Endothelial cell of umbilical vein (primary cell): ENCODE measurements around the gene RPL15. TPM values are rescaled to one million over a fixed set of nuclear protein-coding genes. Genes with fewer than 3 reads are reported as not detected.

Experiments used
- Bru-seq: library from RNA; stranded (reverse); fragments of 400-500 nt; gene quantifications from one replicate; lab custom pipeline; 2021; lab: Mats Ljungman, UMichigan
- BruChase-seq, 2 experiments: library from RNA; stranded (reverse); fragments of 400-500 nt; gene quantifications; one replicate each; lab custom pipeline; 2021; lab: Mats Ljungman, UMichigan
- BruUV-seq: library from RNA; stranded (reverse); fragments of 400-500 nt; replicated peaks from 2 replicates; lab custom pipeline; 2021; lab: Mats Ljungman, UMichigan
- CTCF ChIA-PET: fragments of 300-600, 350-600 bp; sonication (Branson Sonifier 250); formaldehyde crosslinking; loops from one replicate; lab custom pipeline; 2021; ENCODE audit warnings: antibody characterized with exemption, inconsistent platforms; lab: Charles Lee
- POLR2A ChIA-PET: fragments of 300-600, 350-600 bp; sonication (Branson Sonifier 250); formaldehyde crosslinking; loops from one replicate; lab custom pipeline; 2021; ENCODE audit warnings: antibody characterized with exemption, inconsistent platforms; lab: Charles Lee
- DNase-seq: peaks from one replicate; pipeline ENCODE4 v3.0.0-alpha.2; 2011; ENCODE audit warnings: low read depth, low spot score
- FAIRE-seq: peaks from 2 replicates; lab custom pipeline; 2011; peaks lifted over from hg19 to GRCh38; lab: Jason Lieb, UNC
- H2AFZ ChIP-seq: 2 replicates; pipeline ENCODE4 v1.6.0; 2012; ENCODE audit warnings: low read depth, low read length, control low read depth, inconsistent platforms
- H3K27ac ChIP-seq: 2 replicates; pipeline ENCODE4 v1.5.1; 2011; ENCODE audit warnings: low read depth, mild to moderate bottlenecking, control low read depth, low read length, moderate library complexity; ENCODE audit not compliant: insufficient read depth
- H3K27me3 ChIP-seq, 2 experiments: 2 replicates each; pipeline versions ENCODE4 v1.6.0 to v1.6.1; 2011; ENCODE audit warnings: low read length in 2 of 2, mixed read lengths in 1 of 2; ENCODE audit not compliant: control insufficient read depth in 2 of 2, insufficient read depth in 2 of 2
- H3K36me3 ChIP-seq, 2 experiments: 2 replicates in 1 of 2; 3 replicates in 1 of 2; pipeline ENCODE4 v1.5.1; 2011; ENCODE audit warnings: low read length in 2 of 2, mild to moderate bottlenecking in 1 of 2, moderate library complexity in 1 of 2; ENCODE audit not compliant: control insufficient read depth in 2 of 2, insufficient read depth in 2 of 2; ENCODE audit errors: extremely low read depth in 1 of 2
- H3K4me1 ChIP-seq: 3 replicates; pipeline ENCODE4 v1.5.1; 2011; ENCODE audit warnings: mild to moderate bottlenecking, low read length; ENCODE audit not compliant: control insufficient read depth, insufficient read depth; ENCODE audit errors: extremely low read depth
- H3K4me2 ChIP-seq: 2 replicates; pipeline ENCODE4 v1.6.1; 2011; ENCODE audit warnings: low read length, control low read depth, mixed read lengths; ENCODE audit not compliant: insufficient read depth
- H3K4me3 ChIP-seq, 3 experiments: fragments of 200-600 bp in 1 of 3; sonication (generic), shearing (Covaris generic) in 1 of 3; replicated peaks in 1 of 3; 2 replicates each; pipeline ENCODE4 v1.5.1; 2011 to 2016; ENCODE audit warnings: control low read depth in 3 of 3, low read length in 3 of 3, mild to moderate bottlenecking in 2 of 3, inconsistent platforms in 1 of 3, low read depth in 1 of 3, moderate library complexity in 1 of 3; ENCODE audit not compliant: insufficient read depth in 1 of 3
- H3K79me2 ChIP-seq: 2 replicates; pipeline ENCODE4 v1.6.0; 2012; ENCODE audit warnings: low read length, inconsistent platforms; ENCODE audit not compliant: control insufficient read depth, insufficient read depth
- H3K9ac ChIP-seq: replicated peaks from 2 replicates; pipeline ENCODE3; 2011; ENCODE audit warnings: low read length, control low read depth; ENCODE audit not compliant: insufficient read depth; ENCODE audit errors: extremely low read depth
- H3K9me1 ChIP-seq: replicated peaks from 3 replicates; pipeline ENCODE4 v1.6.0; 2011; ENCODE audit warnings: mild to moderate bottlenecking, low read length; ENCODE audit not compliant: control insufficient read depth, insufficient read depth; ENCODE audit errors: extremely low read depth
- H3K9me3 ChIP-seq: replicated peaks from 2 replicates; pipeline ENCODE4 v1.5.1; 2012; ENCODE audit warnings: low read length, inconsistent platforms; ENCODE audit not compliant: control insufficient read depth, insufficient read depth
- H4K20me1 ChIP-seq: replicated peaks from 2 replicates; pipeline ENCODE3; 2011; ENCODE audit warnings: mild to moderate bottlenecking, low read length; ENCODE audit not compliant: control insufficient read depth, insufficient read depth; ENCODE audit errors: extremely low read depth
- CTCF ChIP-seq, 2 donors: IDR thresholded peaks; 1 replicate in 1 of 2; 2 replicates in 1 of 2; pipeline ENCODE4 v1.5.1; 2011; ENCODE audit warnings: low read length in 2 of 2, mild to moderate bottlenecking in 2 of 2, moderate library complexity in 2 of 2, control low read depth in 1 of 2, inconsistent platforms in 1 of 2, low read depth in 1 of 2; ENCODE audit not compliant: insufficient read depth in 1 of 2; ENCODE audit errors: extremely low read depth in 1 of 2
- FOS ChIP-seq: IDR thresholded peaks from 2 replicates; pipeline ENCODE4 v1.6.1; 2011; ENCODE audit warnings: mild to moderate bottlenecking, low read length, moderate library complexity, borderline replicate concordance; ENCODE audit not compliant: insufficient read depth
- GATA2 ChIP-seq: IDR thresholded peaks from 2 replicates; pipeline ENCODE4 v1.7.0; 2011; ENCODE audit warnings: low read depth, mild to moderate bottlenecking, moderate library complexity, mixed read lengths, low read length; ENCODE audit not compliant: insufficient read length, insufficient read depth
- MAX ChIP-seq: IDR thresholded peaks from 2 replicates; pipeline ENCODE4 v1.6.1; 2011; ENCODE audit not compliant: insufficient read depth, insufficient read length
- MYC ChIP-seq: IDR thresholded peaks from one replicate; pipeline ENCODE4 v1.6.1; 2011; ENCODE audit warnings: mild to moderate bottlenecking, low read depth, low read length
- POLR2A ChIP-seq: IDR thresholded peaks from 2 replicates; pipeline ENCODE4 v1.6.1; 2012; ENCODE audit warnings: low read depth, mild to moderate bottlenecking, control low read depth, low read length
- POLR2AphosphoS5 ChIP-seq: IDR thresholded peaks from 2 replicates; pipeline ENCODE4 v1.6.1; 2012; ENCODE audit warnings: low read depth, mild to moderate bottlenecking, control low read depth, low read length, moderate library complexity; ENCODE audit not compliant: insufficient read depth
- dilution Hi-C: fragments of 300-500 bp; cut with MboI; formaldehyde crosslinking; loops from one replicate; pipeline ENCODE4 v1.15.0; 2019; ENCODE audit warnings: low sequenced_read_pairs; ENCODE audit not compliant: extremely low pct_ligation_motif_present
- intact Hi-C: fragments of 100-400 bp; cut with micrococcal nuclease; formaldehyde crosslinking; loops from one replicate; pipeline ENCODE4 v1.10.0; 2022
- long read RNA-seq: library from polyadenylated mRNA; stranded (forward); transcript quantifications from one replicate; pipeline ENCODE4 v2.0.0, GENCODE V29; 2021
- polyA minus RNA-seq, 3 experiments: library from RNA; depleted of rRNA, polyadenylated mRNA; stranded (reverse); fragments of >200 nt; gene quantifications; 1 replicate in 1 of 3; 2 replicates in 2 of 3; pipeline ENCODE4 v1.2.3, GENCODE V29; 2011
- polyA plus RNA-seq, 4 experiments: library from polyadenylated mRNA; depleted of rRNA in 3 of 4; stranded (reverse) in 3 of 4; unstranded in 1 of 4; fragments of >200 nt; gene quantifications; 2 replicates each; pipeline versions ENCODE4 v1.2.1 to v1.2.3, GENCODE V29; 2011 to 2012; ENCODE audit warnings: missing spikeins in 1 of 4
- total RNA-seq: library from RNA; stranded (reverse); gene quantifications from 2 replicates; pipeline ENCODE4 v1.2.3, GENCODE V29; 2021

The RPL15 gene
- total RNA-seq, result 1,872 and 1,901 TPM in 2 replicates
- polyA plus RNA-seq, result 5,377 and 5,777 TPM in 2 replicates
- polyA plus RNA-seq (2011; cell fraction: cytosol; rRNA removed), result 5,867 and 5,920 TPM in 2 replicates
- polyA plus RNA-seq (2011; cell fraction: nucleus; rRNA removed), result 1,424 and 1,737 TPM in 2 replicates
- 2,753 and 2,992 TPM in 2 replicates for polyA plus RNA-seq (2012)
- polyA minus RNA-seq, result 1,603 and 1,650 TPM in 2 replicates
- 1,144 TPM for polyA minus RNA-seq (2011; cell fraction: cytosol; rRNA and poly(A)+ RNA removed)
- 244 and 285 TPM in 2 replicates for polyA minus RNA-seq (2011; cell fraction: nucleus; rRNA and poly(A)+ RNA removed)
- Bru-seq, nascent RNA, result percentile 98 among the genes with signal in this experiment
- percentile 100 among the genes with signal in this experiment for BruChase-seq, experiment 1, labeled RNA remaining after a 6-hour chase
- BruChase-seq, experiment 2, labeled RNA remaining after a 2-hour chase, result percentile 99 among the genes with signal in this experiment
- long read RNA-seq, transcript RPL15-201 (4 exons, 2,730 nt), result major isoform, 2,491 of 3,833 reads
- long read RNA-seq, transcript RPL15-202 (3 exons, 820 nt), result minor isoform, 78 of 3,833 reads
- long read RNA-seq, transcript RPL15-215 (4 exons, 824 nt), result minor isoform, 67 of 3,833 reads
- long read RNA-seq, transcript RPL15-208 (4 exons, 1,063 nt), result minor isoform, 169 of 3,833 reads
- long read RNA-seq, partial matches to known transcripts, result 2 of 3,833 reads
- long read RNA-seq, other reads (novel, unspliced or antisense), result 989 of 3,833 reads

- Histone ChIP-seq H3K27ac (peak within 1 kb of the TSS; percentile 79), H3K4me3 (peak within 1 kb of the TSS; percentile 93 to 100 (median 98)), H3K4me1 (peaks cover 17% of the 10 kb centered on the region), H4K20me1 (peaks cover 7% of the 10 kb centered on the region), H3K79me2 (peaks cover 23% of the 10 kb centered on the region), H3K4me2 (peak within 1 kb of the TSS; percentile 98), H3K27me3 (no peaks in the 10 kb centered on the region), H3K9ac (peak within 1 kb of the TSS; percentile 95), H3K9me1 (no peaks in the 10 kb centered on the region), H3K9me3 (no peaks in the 10 kb centered on the region), H3K36me3 (peaks cover 9 to 11% of the 10 kb centered on the region in 2 experiments), H2AFZ (peak within 1 kb of the TSS; percentile 80)
- dilution Hi-C loops (no loop called here), intact Hi-C loops (loop anchor here (1.0 to 2.0 kb wide), 3 partner anchors 28 to 76 kb away; partner anchors contain the start of gene NR1D2)
- FAIRE-seq (peak; percentile 92), DNase-seq (peak; percentile 97)
- TSS peak; percentile 49 for BruUV-seq
- ChIA-PET POLR2A (interaction anchor here (0.6 to 2.4 kb wide), 45 partner anchors 9 to 765 kb away, joined by 3 to 21 read pairs (median 5); no protein-coding TSS in a partner anchor), CTCF (interaction anchor here (0.7 to 2.1 kb wide), 8 partner anchors 13 to 167 kb away, joined by 3 to 13 read pairs (median 3); no protein-coding TSS in a partner anchor)
- TF ChIP-seq POLR2A (peak; percentile 99), CTCF (IDR thresholded peaks at IDR 0.05; ENCODE audit: extremely low read depth in 1 of 2, insufficient read depth in 1 of 2, low read depth in 1 of 2, low read length in 2 of 2) (peak in 1 of 2 donors; percentile 43), FOS (no peak), MYC (peak; percentile 71), GATA2 (no peak), POLR2AphosphoS5 (peak; percentile 98), MAX (peak; percentile 27)
Observed at GRCh38 chr3:23916886-23917678, at the start of gene RPL15, which contains the start of gene NKIRAS1. RPL15 (plus strand) TSS chr3:23917132; CDS start chr3:23917860, 728 bp downstream. NKIRAS1 (minus strand) TSS chr3:23916990; CDS start chr3:23910904, 6,086 bp downstream.
